Measurements from ENCODE around the gene SIX3. TPM values are rescaled to one million over a fixed set of nuclear protein-coding genes. Genes with fewer than 3 reads are reported as not detected.

The SIX3 gene
- total and polyA plus RNA-seq, 4 donors: 0.02 to 0.06 TPM; not detected in 2

GRCh38 chr2:44897406-44897805 lies 44.1 kb upstream of the SIX3 start:
- H3K27me3 ChIP-seq (ENCODE audit: control insufficient read depth in 3 of 3, insufficient read depth in 3 of 3, low read length in 2 of 3): peaks cover 0 to 15% (median 0%) of the 10 kb centered on the region in 3 donors
- WGBS, 2 donors: 82 to 88% methylated on average over 6 of the region's 6 CpGs
- TF ChIP-seq, protein P1, sequence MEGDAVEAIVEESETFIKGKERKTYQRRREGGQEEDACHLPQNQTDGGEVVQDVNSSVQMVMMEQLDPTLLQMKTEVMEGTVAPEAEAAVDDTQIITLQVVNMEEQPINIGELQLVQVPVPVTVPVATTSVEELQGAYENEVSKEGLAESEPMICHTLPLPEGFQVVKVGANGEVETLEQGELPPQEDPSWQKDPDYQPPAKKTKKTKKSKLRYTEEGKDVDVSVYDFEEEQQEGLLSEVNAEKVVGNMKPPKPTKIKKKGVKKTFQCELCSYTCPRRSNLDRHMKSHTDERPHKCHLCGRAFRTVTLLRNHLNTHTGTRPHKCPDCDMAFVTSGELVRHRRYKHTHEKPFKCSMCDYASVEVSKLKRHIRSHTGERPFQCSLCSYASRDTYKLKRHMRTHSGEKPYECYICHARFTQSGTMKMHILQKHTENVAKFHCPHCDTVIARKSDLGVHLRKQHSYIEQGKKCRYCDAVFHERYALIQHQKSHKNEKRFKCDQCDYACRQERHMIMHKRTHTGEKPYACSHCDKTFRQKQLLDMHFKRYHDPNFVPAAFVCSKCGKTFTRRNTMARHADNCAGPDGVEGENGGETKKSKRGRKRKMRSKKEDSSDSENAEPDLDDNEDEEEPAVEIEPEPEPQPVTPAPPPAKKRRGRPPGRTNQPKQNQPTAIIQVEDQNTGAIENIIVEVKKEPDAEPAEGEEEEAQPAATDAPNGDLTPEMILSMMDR (IDR thresholded peaks at IDR 0.05; ENCODE audit: control extremely low read depth, extremely low read depth): no peak
- DNase-seq: no peak
- H3K9me3 ChIP-seq (ENCODE audit: control insufficient read depth in 4 of 4, insufficient read depth in 3 of 4, low read length in 3 of 4): peaks cover 0 to 6% (median 0%) of the 10 kb centered on the region in 4 donors
- H3K27ac ChIP-seq (ENCODE audit: low read depth in 1 of 2, low read length in 1 of 2): no peak overlapping the region
- ATAC-seq (ENCODE audit: insufficient read depth, low FRiP score): no peak
- H3K4me3 ChIP-seq: no peak overlapping the region
- no peak overlapping the region for H3K9ac ChIP-seq (ENCODE audit: insufficient read depth in 1 of 2, low read length in 2 of 2)
- H3K4me1 ChIP-seq (ENCODE audit: control insufficient read depth in 5 of 5, insufficient read depth in 5 of 5, low read length in 5 of 5): peaks cover 0 to 6% (median 0%) of the 10 kb centered on the region in 5 donors
- no peaks in the 10 kb centered on the region for H3K36me3 ChIP-seq (ENCODE audit: control insufficient read depth in 4 of 4, insufficient read depth in 4 of 4, low read length in 4 of 4)

GRCh38 chr2:44902217-44903137 lies 39.0 kb upstream of the SIX3 start:
- Histone ChIP-seq H3K4me3 (no peak overlapping the region), H3K36me3 (ENCODE audit: control insufficient read depth in 4 of 4, insufficient read depth in 4 of 4, low read length in 4 of 4) (no peaks in the 10 kb centered on the region), H3K27ac (ENCODE audit: low read depth in 1 of 2, low read length in 1 of 2) (no peak overlapping the region), H3K9me3 (ENCODE audit: control insufficient read depth in 4 of 4, insufficient read depth in 3 of 4, low read length in 3 of 4) (peaks cover 0 to 5% (median 0%) of the 10 kb centered on the region in 4 donors), H3K4me1 (ENCODE audit: control insufficient read depth in 5 of 5, insufficient read depth in 5 of 5, low read length in 5 of 5) (peaks cover 0 to 7% (median 0%) of the 10 kb centered on the region in 5 donors), H3K9ac (ENCODE audit: insufficient read depth in 1 of 2, low read length in 2 of 2) (no peak overlapping the region), H3K27me3 (ENCODE audit: control insufficient read depth in 3 of 3, insufficient read depth in 3 of 3, low read length in 2 of 3) (peaks cover 0 to 17% (median 2%) of the 10 kb centered on the region in 3 donors)
- ATAC-seq (ENCODE audit: insufficient read depth, low FRiP score) (no peak), DNase-seq (peak in 2 of 3 donors; percentile 47 to 50)
- WGBS, 2 donors: 65 to 75% methylated on average over 7 of the region's 7 CpGs
- TF ChIP-seq, protein P1 (IDR thresholded peaks at IDR 0.05; ENCODE audit: control extremely low read depth, extremely low read depth): no peak

GRCh38 chr2:44904578-44904977 lies 36.9 kb upstream of the SIX3 start:
- no peak overlapping the region for H3K4me3 ChIP-seq
- H3K9ac ChIP-seq (ENCODE audit: insufficient read depth in 1 of 2, low read length in 2 of 2): no peak overlapping the region
- WGBS, 2 donors: 81 to 85% methylated on average over 1 of the region's 1 CpG
- TF ChIP-seq, protein P1 (IDR thresholded peaks at IDR 0.05; ENCODE audit: control extremely low read depth, extremely low read depth): no peak
- no peak overlapping the region for H3K27ac ChIP-seq (ENCODE audit: low read depth in 1 of 2, low read length in 1 of 2)
- peaks cover 0 to 11% (median 2%) of the 10 kb centered on the region in 3 donors for H3K27me3 ChIP-seq (ENCODE audit: control insufficient read depth in 3 of 3, insufficient read depth in 3 of 3, low read length in 2 of 3)
- H3K4me1 ChIP-seq (ENCODE audit: control insufficient read depth in 5 of 5, insufficient read depth in 5 of 5, low read length in 5 of 5): peaks cover 0 to 7% (median 0%) of the 10 kb centered on the region in 5 donors
- H3K36me3 ChIP-seq (ENCODE audit: control insufficient read depth in 4 of 4, insufficient read depth in 4 of 4, low read length in 4 of 4): no peaks in the 10 kb centered on the region
- no peak for ATAC-seq (ENCODE audit: insufficient read depth, low FRiP score)
- DNase-seq: no peak
- H3K9me3 ChIP-seq (ENCODE audit: control insufficient read depth in 4 of 4, insufficient read depth in 3 of 4, low read length in 3 of 4): peaks cover 0 to 10% (median under 1%) of the 10 kb centered on the region in 4 donors
